Bronchus fibroblast of lung (primary cell): ENCODE data around the gene TMEM184A. TPM values are rescaled to one million over a fixed set of nuclear protein-coding genes. Genes with fewer than 3 reads are reported as not detected.

Experiments used
- total RNA-seq: library from RNA; depleted of rRNA; stranded (reverse); fragments of >200 nt; gene quantifications from 2 replicates; pipeline ENCODE4 v1.2.3, GENCODE V29; 2015

Gene TMEM184A
- under 0.01 TPM in 1 of 2 replicates, not detected in the other for total RNA-seq

DNA sequence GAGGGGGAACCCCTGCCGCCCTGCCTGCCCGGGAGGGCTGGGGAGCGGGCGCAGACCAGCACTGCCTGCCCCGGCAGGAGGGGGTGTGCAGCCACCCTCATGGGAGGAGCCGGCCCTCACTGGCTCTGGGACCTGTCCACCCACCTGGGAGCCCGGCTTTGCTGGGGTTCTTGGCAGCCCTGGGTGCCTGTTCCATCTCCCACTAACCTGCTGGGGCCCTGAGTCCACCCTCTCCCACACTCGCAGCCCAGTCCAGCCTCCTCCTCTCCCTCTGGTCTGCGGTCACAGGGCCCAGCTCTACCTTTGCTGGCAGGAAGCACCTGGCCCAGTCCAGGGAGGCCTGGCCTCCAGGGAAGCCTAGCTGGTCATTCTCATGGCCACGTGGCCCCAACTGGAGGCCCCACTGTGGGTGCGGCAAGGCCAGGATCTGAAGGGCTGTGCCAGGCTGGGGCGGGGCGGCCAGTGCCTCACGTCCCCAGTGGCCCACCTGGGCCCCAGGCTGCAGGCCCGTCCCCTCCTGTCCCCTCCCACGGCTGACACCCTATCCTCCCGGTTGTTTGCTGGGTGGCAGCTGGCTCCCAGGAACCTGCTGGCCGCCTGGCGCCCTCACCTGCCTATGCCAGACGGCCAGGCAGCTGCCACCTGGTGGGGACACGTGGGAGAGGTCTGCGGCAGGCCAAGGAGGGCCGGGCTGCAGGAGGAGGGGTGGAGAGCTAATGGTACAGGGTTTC, at the start of gene TMEM184A:
TMEM184A (minus strand) TSS at position 393 of the 731 bp plus-strand sequence. CDS start 721 bp downstream, outside the sequence.

DNA sequence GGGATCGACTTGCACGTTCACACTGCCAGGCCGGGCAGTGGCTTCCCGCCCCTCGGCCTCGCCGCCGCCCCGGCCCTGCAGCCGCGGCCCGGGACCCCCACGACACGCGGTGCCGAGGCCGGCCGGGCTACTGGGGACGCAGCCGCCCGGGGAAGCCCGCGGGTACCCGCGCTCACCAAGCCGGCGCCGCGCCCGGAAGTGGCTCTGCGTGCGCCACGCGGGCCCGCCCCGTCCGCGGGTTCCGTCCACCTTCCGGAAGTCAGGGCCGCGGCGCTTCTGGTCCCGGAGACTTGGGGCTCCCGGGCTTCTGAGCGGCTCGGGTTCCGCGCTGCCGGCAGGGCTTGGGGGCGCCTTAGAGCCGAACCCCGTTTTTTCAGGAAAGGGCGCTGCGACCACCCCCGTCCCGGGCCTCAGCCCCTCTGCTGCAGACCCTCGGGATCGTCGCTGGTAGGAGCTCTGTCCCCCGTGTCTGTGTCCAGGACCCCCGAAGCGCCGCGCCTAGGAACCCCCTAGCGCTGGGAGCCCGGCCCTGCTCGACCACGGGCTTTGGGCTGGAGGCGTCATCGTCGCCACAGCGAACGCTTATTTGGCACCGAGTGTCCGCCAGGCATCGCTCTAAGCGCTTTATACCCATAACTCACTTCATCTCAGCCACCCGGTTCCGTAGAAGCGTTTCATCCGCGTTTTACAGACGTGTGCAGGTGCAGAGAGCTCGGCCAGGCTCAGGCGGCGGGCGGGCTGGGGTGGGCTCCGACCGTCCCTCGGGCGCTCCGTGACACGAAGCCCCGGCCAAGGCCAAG, 14.0 kb upstream of the TMEM184A start, which contains the start of gene PSMG3:
PSMG3 (minus strand) TSS at position 200 of the 800 bp plus-strand sequence. CDS start 693 bp downstream, outside the sequence.

DNA sequence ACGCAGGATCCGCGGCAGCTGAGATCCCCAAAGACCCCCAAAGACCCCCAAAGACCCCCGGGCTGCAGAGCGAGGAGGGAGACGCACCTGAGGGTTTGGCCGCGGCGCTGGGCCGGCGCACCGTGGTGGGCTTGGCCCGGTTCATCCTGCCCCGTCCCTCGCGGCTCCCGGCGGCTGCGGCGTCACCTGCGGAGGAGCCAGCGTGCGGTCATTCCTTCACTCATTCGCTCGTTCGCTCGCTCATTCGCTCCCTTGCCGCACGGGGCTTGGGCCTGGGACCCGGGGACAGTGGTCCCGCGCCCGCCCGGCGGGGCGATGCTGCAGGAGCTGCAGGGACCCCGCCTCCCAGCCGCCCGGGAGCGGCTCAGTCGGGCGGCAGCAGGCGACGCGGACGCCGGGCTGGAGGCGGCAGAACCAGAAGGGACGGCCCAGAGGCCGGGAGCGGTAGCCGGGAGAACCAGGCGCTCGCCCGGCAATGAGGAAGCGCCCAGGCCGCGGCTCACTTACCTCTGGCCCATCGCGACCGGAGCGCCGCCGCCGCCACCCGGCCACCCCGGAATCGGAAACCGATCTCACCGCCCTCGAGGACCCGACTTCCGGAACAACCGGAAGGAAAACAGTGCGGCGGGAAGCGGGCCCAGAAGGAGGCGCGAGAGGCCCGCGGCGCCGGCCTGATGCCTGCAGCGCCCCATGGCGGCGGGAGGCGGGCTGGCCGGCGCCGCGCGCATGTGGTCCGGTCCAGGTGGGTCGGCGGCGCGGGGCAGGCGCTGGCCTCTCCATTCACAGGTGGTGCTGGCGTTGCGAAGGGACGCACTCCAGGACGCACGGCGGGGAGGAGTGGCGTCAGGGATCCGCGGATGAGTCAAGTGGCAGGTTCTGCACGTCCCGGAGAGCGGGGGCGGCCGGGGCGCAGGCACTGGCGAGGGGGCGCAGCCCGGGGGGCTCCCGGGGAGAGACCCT, 51.9 kb downstream of the TMEM184A start, which contains the start of gene INTS1:
INTS1 (minus strand) TSS at position 574 of the 960 bp plus-strand sequence; CDS start at position 145, 429 bp downstream.

Other genes starting within 250 kb of the TMEM184A start
- 14.6 and 17.2 TPM in 2 replicates for gene MICALL2, start 96.7 kb downstream of the TMEM184A start, total RNA-seq
- 86.1 and 103 TPM in 2 replicates for gene INTS1, start 51.8 kb downstream of the TMEM184A start, total RNA-seq
- gene MAFK, start 25.5 kb downstream of the TMEM184A start, total RNA-seq: 7.7 and 8.6 TPM in 2 replicates
- 52.5 and 61.7 TPM in 2 replicates for gene PSMG3, start 13.8 kb upstream of the TMEM184A start, total RNA-seq
- 0.59 and 0.67 TPM in 2 replicates for gene ELFN1, start 114.1 kb upstream of the TMEM184A start, total RNA-seq